Measurements from ENCODE around the gene HCAR3. TPM values are rescaled to one million over a fixed set of nuclear protein-coding genes. Genes with fewer than 3 reads are reported as not detected.
A peak's percentile ranks its signal among the peaks of the same experiment; 100 is the strongest.

The HCAR3 gene
- total RNA-seq, 4 donors from 2014 or later: 5.3 to 19.1 (median 14.3) TPM

DNA sequence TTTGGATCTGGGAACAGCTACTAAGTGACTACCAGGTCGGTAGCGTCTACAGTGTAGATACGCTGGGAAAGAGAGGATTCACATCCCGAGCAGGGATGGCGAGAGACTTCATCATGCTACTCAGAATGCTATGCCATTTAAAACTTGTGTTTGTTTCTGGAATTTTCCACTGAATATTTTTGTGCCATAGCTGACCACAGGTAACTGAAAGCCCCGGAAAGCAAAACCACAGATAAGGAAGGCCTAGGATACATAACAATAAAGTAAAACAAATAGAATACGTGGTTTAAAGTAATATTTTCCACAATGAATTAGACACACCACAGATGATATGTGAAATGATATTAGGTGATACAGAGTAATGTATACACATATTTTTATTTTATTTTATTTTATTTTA is 22.0 kb upstream of the HCAR3 start:
- Histone ChIP-seq H3K27me3 (no peaks in the 10 kb centered on the region), H3K27ac (no peak overlapping the region), H3K9me3 (no peaks in the 10 kb centered on the region), H3K4me1 (no peaks in the 10 kb centered on the region), H3K4me3 (no peak overlapping the region), H3K36me3 (no peaks in the 10 kb centered on the region)
- TF ChIP-seq POLR2AphosphoS5 (IDR thresholded peaks at IDR 0.05) (no peak), EP300 (IDR thresholded peaks at IDR 0.05) (no peak), POLR2A (IDR thresholded peaks at IDR 0.05) (no peak)
- TF ChIP-seq, protein P1, sequence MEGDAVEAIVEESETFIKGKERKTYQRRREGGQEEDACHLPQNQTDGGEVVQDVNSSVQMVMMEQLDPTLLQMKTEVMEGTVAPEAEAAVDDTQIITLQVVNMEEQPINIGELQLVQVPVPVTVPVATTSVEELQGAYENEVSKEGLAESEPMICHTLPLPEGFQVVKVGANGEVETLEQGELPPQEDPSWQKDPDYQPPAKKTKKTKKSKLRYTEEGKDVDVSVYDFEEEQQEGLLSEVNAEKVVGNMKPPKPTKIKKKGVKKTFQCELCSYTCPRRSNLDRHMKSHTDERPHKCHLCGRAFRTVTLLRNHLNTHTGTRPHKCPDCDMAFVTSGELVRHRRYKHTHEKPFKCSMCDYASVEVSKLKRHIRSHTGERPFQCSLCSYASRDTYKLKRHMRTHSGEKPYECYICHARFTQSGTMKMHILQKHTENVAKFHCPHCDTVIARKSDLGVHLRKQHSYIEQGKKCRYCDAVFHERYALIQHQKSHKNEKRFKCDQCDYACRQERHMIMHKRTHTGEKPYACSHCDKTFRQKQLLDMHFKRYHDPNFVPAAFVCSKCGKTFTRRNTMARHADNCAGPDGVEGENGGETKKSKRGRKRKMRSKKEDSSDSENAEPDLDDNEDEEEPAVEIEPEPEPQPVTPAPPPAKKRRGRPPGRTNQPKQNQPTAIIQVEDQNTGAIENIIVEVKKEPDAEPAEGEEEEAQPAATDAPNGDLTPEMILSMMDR (IDR thresholded peaks at IDR 0.05): no peak
- no peak for DNase-seq (ENCODE audit: low spot score in 2 of 2)
- 79% methylated on average over 7 of the region's 7 CpGs for WGBS

GRCh38 chr12:122732611-122733010 is 16.0 kb upstream of the HCAR3 start:
- WGBS: 90% methylated on average over 4 of the region's 4 CpGs
- no peak for DNase-seq (ENCODE audit: low spot score in 2 of 2)
- H3K27ac ChIP-seq: no peak overlapping the region
- H3K9me3 ChIP-seq: no peaks in the 10 kb centered on the region
- H3K4me1 ChIP-seq: no peaks in the 10 kb centered on the region
- no peaks in the 10 kb centered on the region for H3K36me3 ChIP-seq
- TF ChIP-seq, protein P1 (IDR thresholded peaks at IDR 0.05): no peak
- TF ChIP-seq POLR2AphosphoS5 (IDR thresholded peaks at IDR 0.05) (no peak), POLR2A (IDR thresholded peaks at IDR 0.05) (no peak), EP300 (IDR thresholded peaks at IDR 0.05) (no peak)
- no peak overlapping the region for H3K4me3 ChIP-seq
- H3K27me3 ChIP-seq: no peaks in the 10 kb centered on the region

DNA sequence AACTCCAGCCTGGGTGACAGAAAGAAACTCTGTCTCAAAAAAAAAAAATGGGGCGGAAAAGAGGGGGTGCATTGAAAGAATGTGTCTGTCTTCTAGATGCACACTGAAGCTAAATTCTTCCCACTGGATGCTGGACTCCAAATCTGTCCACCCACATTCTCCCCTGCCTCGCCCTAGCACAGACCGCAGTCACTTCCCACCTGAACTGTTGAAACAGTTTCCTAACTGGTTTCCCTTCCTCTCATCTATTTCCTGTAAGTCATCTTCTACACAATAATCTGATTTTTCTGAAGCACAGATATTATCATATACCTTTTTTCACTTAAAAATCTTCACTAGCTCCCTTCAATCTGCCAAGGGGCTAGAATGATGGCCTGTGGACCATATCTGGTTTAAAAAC is 15.6 kb upstream of the HCAR3 start:
- H3K36me3 ChIP-seq: no peaks in the 10 kb centered on the region
- DNase-seq (ENCODE audit: low spot score in 2 of 2): no peak
- 78% methylated on average over 3 of the region's 3 CpGs for WGBS
- no peaks in the 10 kb centered on the region for H3K27me3 ChIP-seq
- H3K4me3 ChIP-seq: no peak overlapping the region
- TF ChIP-seq POLR2AphosphoS5 (IDR thresholded peaks at IDR 0.05) (no peak), EP300 (IDR thresholded peaks at IDR 0.05) (no peak), POLR2A (IDR thresholded peaks at IDR 0.05) (no peak)
- TF ChIP-seq, protein P1 (IDR thresholded peaks at IDR 0.05): no peak
- H3K4me1 ChIP-seq: no peaks in the 10 kb centered on the region
- H3K27ac ChIP-seq: no peak overlapping the region
- no peaks in the 10 kb centered on the region for H3K9me3 ChIP-seq

- WGBS: 65% methylated on average over 30 of the region's 32 CpGs
- no peak for DNase-seq (ENCODE audit: low spot score in 2 of 2)
Observed at GRCh38 chr12:122730215-122731014, 13.8 kb upstream of the HCAR3 start, which contains the start of gene HCAR1. TSS of gene HCAR1 (minus strand) at chr12:122730844. CDS start at chr12:122730339, 505 bp downstream.

More at GRCh38 chr12:122730215-122731014, 13.8 kb upstream of the HCAR3 start, which contains the start of gene HCAR1:
- H3K4me1 ChIP-seq: peaks cover 11% of the 10 kb centered on the region
- no peak for TF ChIP-seq POLR2A (IDR thresholded peaks at IDR 0.05)
- no peak for TF ChIP-seq POLR2AphosphoS5 (IDR thresholded peaks at IDR 0.05)
- TF ChIP-seq, protein P1 (IDR thresholded peaks at IDR 0.05): no peak
- no peak for TF ChIP-seq EP300 (IDR thresholded peaks at IDR 0.05)
- no peak within 1 kb of the TSS for H3K27ac ChIP-seq
- H3K9me3 ChIP-seq: no peaks in the 10 kb centered on the region
- peak within 1 kb of the TSS; percentile 19 for H3K4me3 ChIP-seq
- no peaks in the 10 kb centered on the region for H3K27me3 ChIP-seq
- H3K36me3 ChIP-seq: no peaks in the 10 kb centered on the region
